ENCODE results near the gene CLOCK. TPM values are rescaled to one million over a fixed set of nuclear protein-coding genes. Genes with fewer than 3 reads are reported as not detected.

Gene CLOCK
- total RNA-seq, 1 donor from 2014 or later, result 26.6 TPM

DNA sequence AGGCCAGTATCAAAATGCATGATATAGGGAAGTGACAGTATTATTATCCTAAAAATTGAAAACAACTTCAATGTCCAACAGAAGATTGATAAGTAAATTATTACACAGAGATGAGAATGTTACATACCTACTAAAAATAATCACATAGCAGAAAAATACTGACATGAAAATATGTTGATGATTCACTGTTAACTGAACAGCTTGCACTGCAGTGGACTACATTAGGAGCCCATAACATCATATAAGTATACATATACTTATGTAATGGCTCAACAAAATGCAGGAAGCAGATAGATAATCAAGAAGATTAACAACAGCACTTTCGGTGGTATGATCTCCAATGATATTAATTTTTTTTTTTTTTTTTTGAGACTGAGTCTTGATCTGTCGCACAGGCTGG lies 7.1 kb downstream of the CLOCK start:
- Histone ChIP-seq H3K9me3 (no peaks in the 10 kb centered on the region), H3K27ac (no peak overlapping the region), H3K36me3 (no peaks in the 10 kb centered on the region), H3K27me3 (ENCODE audit: low read depth) (no peaks in the 10 kb centered on the region), H3K4me1 (peaks cover 6% of the 10 kb centered on the region), H3K4me3 (no peak overlapping the region)
- TF ChIP-seq, protein P1, sequence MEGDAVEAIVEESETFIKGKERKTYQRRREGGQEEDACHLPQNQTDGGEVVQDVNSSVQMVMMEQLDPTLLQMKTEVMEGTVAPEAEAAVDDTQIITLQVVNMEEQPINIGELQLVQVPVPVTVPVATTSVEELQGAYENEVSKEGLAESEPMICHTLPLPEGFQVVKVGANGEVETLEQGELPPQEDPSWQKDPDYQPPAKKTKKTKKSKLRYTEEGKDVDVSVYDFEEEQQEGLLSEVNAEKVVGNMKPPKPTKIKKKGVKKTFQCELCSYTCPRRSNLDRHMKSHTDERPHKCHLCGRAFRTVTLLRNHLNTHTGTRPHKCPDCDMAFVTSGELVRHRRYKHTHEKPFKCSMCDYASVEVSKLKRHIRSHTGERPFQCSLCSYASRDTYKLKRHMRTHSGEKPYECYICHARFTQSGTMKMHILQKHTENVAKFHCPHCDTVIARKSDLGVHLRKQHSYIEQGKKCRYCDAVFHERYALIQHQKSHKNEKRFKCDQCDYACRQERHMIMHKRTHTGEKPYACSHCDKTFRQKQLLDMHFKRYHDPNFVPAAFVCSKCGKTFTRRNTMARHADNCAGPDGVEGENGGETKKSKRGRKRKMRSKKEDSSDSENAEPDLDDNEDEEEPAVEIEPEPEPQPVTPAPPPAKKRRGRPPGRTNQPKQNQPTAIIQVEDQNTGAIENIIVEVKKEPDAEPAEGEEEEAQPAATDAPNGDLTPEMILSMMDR (IDR thresholded peaks at IDR 0.05), result no peak
- intact Hi-C loops (cut with DNase I), result no loop called here
- DNase-seq (no peak), ATAC-seq (no peak)

DNA sequence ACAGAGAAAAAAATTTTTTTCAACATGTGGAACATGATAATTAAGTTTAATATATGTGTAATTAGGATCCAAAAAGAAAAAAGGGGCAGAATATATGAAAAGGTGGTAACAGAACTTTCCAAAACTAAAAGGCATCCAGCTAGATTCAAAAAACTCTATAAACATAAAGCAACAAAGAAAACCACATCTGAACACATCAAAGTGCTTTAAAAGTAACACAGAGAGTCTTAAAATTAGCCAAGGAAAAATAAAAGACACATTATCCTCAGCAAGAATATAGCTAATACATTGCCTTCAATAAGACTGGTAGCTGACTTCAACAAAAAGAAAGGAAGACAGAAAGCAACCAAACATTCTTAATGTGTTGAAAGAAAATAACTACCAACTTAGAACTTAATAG lies 8.2 kb downstream of the CLOCK start:
- TF ChIP-seq, protein P1 (IDR thresholded peaks at IDR 0.05), result no peak
- DNase-seq (no peak), ATAC-seq (no peak)
- no peak overlapping the region for H3K27ac ChIP-seq
- no peaks in the 10 kb centered on the region for H3K36me3 ChIP-seq
- no peak overlapping the region for H3K4me3 ChIP-seq
- H3K27me3 ChIP-seq (ENCODE audit: low read depth), result no peaks in the 10 kb centered on the region
- intact Hi-C loops (cut with DNase I), result no loop called here
- H3K4me1 ChIP-seq, result no peaks in the 10 kb centered on the region
- H3K9me3 ChIP-seq, result no peaks in the 10 kb centered on the region

DNA sequence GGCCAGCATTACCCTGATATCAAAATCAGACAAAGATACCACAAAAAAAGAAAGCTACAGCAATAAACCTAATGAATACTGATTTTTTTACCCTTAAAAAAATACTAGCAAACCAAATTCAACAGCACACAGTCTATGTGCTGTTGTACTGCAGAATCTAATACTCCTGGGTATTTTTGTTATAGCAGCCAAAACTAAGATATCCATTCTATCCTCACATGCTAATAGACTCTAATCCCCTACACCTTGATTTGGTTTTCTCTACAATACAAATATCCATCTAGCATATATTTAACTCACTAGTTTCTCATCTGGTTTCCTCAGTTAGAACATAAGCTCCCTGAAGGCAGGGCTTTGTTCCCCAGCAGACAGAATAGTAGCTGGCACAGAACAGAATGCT lies 12.4 kb downstream of the CLOCK start:
- DNase-seq, result no peak
- intact Hi-C loops (cut with DNase I), result no loop called here
- Histone ChIP-seq H3K9me3 (peaks cover 13% of the 10 kb centered on the region), H3K27me3 (ENCODE audit: low read depth) (no peaks in the 10 kb centered on the region), H3K4me1 (no peaks in the 10 kb centered on the region), H3K27ac (no peak overlapping the region), H3K36me3 (no peaks in the 10 kb centered on the region), H3K4me3 (no peak overlapping the region)
- no peak for ATAC-seq
- TF ChIP-seq, protein P1 (IDR thresholded peaks at IDR 0.05), result no peak

DNA sequence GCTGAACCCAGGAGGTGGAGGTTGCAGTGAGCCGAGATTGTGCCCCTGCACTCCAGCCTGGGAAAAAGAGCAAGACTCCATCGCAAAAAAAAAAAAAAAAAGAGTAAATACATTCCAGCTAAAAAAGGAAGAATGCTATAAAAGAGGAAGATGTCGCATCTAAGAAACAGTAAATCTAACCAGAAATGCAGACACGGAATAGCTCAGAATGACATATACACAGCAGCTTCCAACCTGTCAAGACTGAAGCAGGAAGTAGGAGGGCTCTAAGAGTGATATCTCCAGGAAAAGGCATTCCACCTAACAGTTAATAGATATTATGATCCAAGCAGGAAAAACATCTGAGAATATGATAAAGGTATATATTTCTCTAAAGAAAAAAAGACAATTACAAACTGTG lies 16.0 kb downstream of the CLOCK start:
- H3K4me3 ChIP-seq, result no peak overlapping the region
- H3K27me3 ChIP-seq (ENCODE audit: low read depth), result no peaks in the 10 kb centered on the region
- H3K9me3 ChIP-seq, result peaks cover 13% of the 10 kb centered on the region
- no peaks in the 10 kb centered on the region for H3K4me1 ChIP-seq
- DNase-seq, result no peak
- no peak overlapping the region for H3K27ac ChIP-seq
- H3K36me3 ChIP-seq, result no peaks in the 10 kb centered on the region
- TF ChIP-seq, protein P1 (IDR thresholded peaks at IDR 0.05), result no peak
- intact Hi-C loops (cut with DNase I), result no loop called here
- no peak for ATAC-seq

DNA sequence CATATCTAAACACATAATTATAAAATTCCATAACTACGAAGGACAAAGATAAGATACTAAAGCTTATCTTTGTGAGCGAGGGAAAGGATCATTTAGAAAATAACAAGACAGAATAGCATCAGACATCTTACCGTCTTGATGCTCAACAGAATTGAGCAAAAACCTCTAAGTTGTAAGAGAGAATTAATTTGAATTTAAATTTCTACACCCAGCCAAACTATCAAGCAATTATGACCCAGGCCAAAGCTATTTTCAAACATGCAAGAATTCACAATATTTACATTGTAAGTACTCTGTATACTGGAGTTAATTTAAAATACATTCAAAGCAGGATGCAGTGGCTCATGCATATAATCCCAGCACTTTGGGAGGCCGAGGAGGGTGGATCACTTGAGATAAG lies 16.5 kb downstream of the CLOCK start:
- no peak overlapping the region for H3K27ac ChIP-seq
- H3K4me1 ChIP-seq, result no peaks in the 10 kb centered on the region
- H3K27me3 ChIP-seq (ENCODE audit: low read depth), result no peaks in the 10 kb centered on the region
- peaks cover 13% of the 10 kb centered on the region for H3K9me3 ChIP-seq
- TF ChIP-seq, protein P1 (IDR thresholded peaks at IDR 0.05), result no peak
- no peak for DNase-seq
- intact Hi-C loops (cut with DNase I), result no loop called here
- no peaks in the 10 kb centered on the region for H3K36me3 ChIP-seq
- no peak overlapping the region for H3K4me3 ChIP-seq
- ATAC-seq, result no peak

DNA sequence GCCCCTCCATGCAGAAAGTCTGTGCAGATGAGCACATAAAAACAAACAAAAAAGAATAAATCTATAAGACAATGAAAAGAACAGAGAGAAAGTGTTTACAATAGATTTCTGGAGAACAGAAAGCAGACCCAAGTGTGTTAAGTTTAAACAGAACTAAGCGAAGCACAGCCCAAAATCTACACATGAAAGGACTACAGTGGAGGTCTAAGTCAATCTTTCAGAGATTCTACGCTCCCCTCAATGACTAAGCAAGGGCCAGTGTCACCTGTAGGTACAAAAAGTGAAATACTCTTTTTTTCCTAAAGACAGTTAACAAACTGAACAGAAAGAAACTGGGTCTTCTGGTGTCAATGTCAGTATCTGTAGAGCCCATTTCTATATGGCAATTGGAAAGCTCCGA lies 18.2 kb downstream of the CLOCK start:
- Histone ChIP-seq H3K36me3 (no peaks in the 10 kb centered on the region), H3K27me3 (ENCODE audit: low read depth) (no peaks in the 10 kb centered on the region), H3K27ac (no peak overlapping the region), H3K4me1 (no peaks in the 10 kb centered on the region), H3K9me3 (peaks cover 13% of the 10 kb centered on the region), H3K4me3 (no peak overlapping the region)
- intact Hi-C loops (cut with DNase I), result no loop called here
- no peak for DNase-seq
- TF ChIP-seq, protein P1 (IDR thresholded peaks at IDR 0.05), result no peak
- ATAC-seq, result no peak
